HG02678 (cell line): ENCODE data around the gene EIF4E3.

Experiments used
- ATAC-seq: cut with Tn5 transposase; IDR thresholded peaks from one replicate; pipeline ENCODE4 v1.9.1; 2021; ENCODE audit warnings: mild to moderate bottlenecking, moderate library complexity; ENCODE audit not compliant: unreplicated experiment

Gene EIF4E3

DNA sequence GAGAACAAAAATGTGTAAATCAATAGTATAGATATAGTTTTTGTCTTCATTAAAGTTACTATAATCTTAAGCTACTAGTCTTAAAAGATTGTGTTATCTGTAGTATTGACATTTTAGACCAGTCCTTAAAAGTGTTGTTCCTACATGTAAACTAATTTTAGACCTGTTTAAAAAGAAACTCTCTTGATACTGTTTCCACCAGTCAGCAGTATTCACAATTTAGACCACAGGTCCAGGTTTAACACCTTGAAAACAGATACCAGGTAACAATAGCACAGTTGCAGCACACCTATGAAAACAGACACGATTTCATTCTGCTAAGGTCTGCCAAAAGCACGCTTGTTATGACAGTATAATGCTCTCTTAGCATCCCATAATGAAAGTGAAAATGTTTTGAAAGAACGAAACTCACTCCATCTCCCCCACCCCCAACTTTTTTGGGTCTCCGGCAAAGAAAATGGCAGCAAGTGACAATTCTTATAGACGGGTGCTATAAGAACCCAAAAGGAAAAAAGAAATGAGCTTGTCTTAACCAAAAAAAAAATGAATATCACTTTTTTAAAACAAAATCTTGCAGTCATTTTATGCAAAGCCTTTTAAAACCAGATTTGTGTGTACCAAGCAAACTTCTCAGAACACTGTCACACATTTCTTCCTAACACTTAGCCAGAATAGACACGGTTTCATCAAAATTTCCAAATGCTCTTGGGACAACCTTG, 1.6 kb downstream of the EIF4E3 start:
- ATAC-seq: peak; percentile 45

DNA sequence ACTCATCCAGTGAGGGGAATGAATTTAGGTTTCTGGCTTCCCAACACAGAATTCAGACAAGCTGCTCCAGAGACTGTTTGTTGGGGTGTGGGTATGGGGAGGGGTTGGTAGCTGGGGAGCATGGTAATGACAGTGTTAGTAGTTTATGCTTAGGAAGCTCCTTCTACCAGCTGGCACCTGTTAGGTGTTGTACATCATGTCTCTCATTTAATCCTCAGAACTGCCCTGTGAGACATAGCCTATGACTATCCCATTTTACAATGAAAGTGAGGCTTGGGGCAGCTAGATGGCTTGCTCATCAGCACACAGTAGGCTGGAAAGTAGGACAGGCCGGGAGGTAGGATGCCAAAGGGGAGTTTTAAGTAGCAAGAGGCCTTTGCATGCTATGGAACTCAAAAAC, 2.5 kb downstream of the EIF4E3 start:
- no peak for ATAC-seq

DNA sequence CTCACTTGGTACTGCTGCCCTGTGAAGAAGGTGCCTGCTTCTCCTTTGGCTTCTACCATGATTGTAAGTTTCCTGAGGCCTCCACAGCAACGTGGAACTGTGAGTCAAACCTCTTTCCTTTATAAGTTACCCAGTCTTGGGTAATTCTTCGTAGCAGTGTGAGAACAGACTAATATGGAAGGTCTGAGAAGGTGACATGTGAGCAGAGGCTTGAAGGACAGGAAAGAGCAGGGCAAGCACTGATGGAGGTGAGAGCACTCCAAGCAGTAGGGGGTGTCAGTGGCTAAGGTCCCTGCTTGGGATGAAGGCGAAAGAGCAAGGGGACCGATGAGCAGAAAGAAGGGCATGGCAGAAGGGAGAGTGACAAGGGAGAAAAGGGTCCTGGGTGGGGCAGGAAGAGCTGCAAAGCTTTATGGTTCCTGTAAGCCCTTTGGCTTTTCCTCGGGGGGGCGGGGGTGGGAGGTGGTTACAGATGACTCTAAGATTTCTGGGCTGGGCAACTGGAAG, 3.5 kb downstream of the EIF4E3 start:
- ATAC-seq: no peak

GRCh38 chr3:71721002-71721401, 4.2 kb downstream of the EIF4E3 start:
- no peak for ATAC-seq

DNA sequence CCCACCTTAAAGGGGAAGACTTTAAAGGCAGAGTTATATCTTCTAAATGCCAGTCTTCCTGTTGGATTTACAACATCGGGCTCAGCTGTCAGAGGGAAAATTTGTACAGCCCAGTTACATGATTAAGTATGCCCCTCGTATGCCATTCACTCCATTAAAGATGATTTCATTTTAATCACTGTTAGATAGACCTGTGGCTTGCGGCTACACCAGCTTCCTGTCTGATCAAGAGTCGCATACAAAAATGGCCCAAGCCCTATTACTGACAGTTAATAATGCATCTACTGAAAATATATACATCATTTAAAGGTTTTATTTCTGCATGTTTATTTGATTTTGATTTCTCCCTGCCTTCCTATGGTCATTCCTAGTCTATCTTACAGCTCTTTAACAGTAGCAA, 7.1 kb downstream of the EIF4E3 start:
- ATAC-seq: no peak

DNA sequence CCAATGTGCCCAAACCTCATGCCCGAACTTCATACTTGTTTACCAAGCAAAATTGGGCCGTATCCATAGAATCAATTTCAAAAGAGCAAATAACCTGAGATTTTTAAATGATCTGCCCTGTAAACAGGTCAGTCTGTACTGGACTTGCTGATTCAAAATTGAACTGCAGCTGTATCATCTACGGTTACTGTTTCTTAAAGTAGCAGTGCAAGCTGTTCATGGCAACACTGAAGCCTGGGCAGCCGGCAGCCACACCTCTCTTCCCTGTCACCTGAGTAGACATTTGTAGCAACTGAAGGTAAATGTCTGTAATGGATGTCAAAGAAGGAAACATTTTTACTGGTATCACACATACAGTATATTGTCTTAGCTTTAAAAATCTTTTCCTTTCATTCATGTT, 10.6 kb downstream of the EIF4E3 start:
- ATAC-seq: no peak

DNA sequence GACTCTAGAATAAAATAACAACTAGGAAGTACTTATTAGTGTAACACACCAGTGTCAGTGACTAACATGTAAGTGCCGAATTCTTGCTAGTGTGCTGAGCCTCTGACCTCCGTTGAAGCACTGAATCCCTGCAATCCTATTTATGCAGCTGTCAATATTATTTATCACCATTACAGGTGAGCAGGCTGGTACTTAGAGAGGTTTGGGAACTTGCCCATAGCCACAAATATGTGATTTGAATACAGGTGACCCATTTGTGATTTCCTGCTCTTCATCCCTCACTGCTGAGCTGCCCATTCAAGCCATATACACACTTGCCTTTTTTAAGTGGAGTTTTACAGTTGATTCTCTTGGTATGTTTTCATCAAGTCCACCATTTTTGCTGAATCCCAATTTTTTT, 12.2 kb downstream of the EIF4E3 start:
- no peak for ATAC-seq

GRCh38 chr3:71710906-71711494, 14.2 kb downstream of the EIF4E3 start:
- ATAC-seq: peak; percentile 73

DNA sequence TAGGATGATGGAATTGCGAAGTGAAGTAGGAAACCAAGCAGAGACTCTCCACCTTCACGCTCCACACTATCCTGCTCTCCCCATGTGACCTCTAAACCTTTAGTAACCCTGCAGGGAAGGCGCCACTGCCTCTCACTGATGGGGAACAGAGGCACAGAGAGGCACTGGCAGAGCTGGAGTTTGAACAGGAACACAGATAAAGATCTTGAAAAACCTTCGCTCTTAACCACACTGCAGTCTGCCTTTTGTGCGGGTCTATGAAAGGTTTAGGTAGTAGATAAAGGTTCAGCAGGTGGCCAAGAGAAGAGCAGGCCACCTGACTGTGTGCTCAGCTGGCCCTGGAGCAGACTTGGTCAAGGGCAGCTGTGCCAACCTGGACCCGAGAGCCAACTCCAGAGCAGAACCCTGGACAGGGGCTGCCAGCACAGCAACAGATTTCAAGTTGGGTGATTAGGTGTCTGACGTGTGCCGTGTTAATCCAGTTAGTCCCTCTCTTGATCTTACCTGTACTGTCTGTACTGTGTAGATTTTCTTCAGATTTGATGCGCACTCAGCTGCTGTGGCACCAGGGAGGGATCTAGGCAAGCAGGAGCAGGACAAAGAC, 15.2 kb downstream of the EIF4E3 start:
- ATAC-seq: no peak

- ATAC-seq: no peak
Observed at GRCh38 chr3:71708476-71709105, 16.6 kb downstream of the EIF4E3 start.

DNA sequence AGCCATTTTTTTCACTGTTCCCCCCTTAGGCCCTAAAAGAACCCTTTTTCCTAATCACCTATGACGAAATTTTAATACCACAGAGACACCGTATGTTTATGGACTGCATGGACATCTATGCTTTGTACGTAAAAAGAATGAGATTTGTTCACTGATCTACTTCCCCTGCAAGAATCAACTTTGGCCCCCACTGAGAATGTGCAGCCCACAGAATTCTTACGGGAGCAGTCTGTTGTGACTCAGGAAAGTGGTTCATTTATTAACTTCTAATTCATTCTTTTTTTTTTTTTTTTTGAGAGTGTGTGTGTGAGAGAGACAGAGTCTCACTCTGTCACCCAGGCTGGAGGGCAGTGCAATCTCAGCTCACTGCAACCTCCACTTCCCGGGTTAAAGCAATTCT, 17.6 kb downstream of the EIF4E3 start:
- ATAC-seq: no peak

- ATAC-seq: no peak
Observed at GRCh38 chr3:71705681-71706080, 19.5 kb downstream of the EIF4E3 start.

GRCh38 chr3:71704915-71705314, 20.3 kb downstream of the EIF4E3 start:
- no peak for ATAC-seq

GRCh38 chr3:71703797-71704196, 21.4 kb downstream of the EIF4E3 start:
- ATAC-seq: no peak

DNA sequence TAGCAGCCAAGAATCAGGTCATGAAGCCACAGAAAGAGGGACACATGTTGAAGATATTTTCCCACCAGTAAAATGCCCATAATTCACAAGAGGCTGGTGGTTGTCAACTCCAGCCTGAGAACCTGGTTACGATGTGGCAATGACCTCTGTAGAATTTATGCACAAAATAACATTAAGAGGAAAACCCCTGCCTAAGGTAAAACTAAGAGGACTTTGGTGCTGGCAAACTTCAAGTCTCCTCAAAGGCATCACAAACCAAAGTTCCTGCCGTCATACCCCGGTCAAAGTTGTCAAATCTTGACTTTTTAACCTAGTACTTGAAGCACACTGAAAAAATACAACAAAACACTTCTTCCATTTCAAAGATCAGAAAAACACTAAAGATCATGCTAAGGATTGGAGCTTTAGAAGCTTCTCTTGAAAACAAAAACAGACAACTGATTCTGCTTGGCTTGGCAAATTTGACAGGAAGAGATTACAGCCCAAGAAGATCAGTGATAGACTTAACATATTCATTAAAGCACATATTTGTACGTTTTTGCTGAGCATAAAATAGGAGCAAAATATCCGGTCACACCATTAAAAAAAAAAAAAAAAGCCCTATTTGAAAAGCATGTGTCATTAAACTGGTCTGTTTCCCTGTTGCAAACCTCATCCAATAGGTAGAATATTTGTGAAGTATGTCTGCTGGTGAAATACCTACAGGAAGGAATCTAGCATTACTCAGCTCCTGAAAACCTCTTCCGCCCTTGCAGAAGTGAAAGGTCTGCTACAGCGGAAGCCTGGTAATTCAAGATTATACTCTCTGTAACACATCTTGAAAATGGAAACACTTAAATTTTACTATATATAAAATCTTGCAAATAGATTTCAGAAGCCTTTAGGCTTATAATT, 22.8 kb downstream of the EIF4E3 start:
- no peak for ATAC-seq

DNA sequence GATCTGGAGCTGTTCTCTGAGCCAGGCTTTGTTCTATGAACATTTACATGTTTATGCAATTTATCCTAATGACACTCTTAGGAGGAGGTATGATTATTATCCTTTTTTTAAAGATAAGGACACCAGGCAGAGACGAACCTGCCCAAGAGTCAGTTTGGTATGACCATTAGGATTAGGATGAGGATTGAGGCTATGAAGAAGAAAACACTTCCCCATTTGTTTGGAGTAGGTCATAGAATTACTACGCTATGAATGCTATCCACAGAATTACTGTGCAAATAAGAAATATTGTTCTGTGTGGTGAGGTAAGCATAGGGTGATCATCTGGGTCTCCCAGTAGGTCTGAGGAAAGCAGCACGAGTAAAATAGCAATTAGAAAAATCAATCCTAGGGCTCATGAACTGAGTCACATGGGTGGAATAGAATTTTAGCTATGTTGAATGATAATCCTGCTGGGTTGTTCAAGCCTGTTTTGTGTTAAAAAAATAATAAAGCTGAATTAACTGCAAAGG, 23.9 kb downstream of the EIF4E3 start:
- no peak for ATAC-seq

DNA sequence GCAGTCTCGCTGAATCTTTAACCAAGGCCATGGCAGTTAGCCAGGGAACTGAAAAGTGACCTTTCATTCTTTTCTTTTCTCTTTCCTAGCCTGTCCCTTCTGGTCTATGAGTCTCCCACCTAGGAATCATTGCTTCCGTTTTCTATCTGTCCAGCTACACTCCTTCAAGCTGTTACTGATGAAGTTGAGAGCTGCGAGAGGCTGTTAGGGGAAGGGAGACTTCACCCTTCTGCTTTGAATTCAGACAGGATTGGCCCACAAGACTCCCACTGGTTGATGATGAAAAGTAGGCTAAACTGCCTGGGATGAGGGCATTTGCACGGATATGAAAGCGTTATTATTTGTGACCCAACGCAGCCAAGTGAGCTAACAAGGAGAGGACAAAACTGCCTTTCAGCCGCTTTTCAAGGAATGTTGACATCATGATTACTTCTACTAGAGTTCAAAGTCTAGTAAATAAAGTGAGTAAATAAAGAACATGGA, 30.2 kb downstream of the EIF4E3 start:
- no peak for ATAC-seq

DNA sequence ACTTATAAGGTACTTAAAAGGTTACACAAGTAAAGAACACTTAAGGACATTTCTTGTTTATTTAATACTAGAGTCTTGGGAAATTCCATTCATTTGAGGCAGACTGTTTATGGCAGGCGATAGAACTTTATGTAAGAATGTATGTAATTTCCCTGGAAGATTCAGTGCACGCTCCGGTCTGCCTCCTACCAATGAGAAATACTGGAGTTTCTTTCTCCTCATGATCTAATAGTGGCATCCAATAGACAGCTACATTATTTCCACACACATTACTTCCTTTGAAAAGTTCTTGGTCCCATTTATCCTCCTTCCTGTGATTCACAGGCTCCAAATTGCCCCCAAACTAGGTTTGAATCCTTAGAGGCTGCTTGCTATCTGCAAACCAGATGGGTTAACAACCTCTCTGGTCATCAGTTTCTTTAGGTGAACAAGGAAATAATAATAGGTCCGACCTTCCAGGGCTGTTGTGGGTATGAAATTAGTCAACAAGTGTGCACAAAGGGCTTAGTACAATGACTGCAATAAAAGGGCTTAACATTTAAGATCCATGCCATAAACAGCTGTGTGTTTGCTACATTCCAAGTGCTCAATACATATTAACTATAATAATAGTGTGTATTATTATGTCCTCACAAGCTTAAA, 30.7 kb downstream of the EIF4E3 start:
- no peak for ATAC-seq

DNA sequence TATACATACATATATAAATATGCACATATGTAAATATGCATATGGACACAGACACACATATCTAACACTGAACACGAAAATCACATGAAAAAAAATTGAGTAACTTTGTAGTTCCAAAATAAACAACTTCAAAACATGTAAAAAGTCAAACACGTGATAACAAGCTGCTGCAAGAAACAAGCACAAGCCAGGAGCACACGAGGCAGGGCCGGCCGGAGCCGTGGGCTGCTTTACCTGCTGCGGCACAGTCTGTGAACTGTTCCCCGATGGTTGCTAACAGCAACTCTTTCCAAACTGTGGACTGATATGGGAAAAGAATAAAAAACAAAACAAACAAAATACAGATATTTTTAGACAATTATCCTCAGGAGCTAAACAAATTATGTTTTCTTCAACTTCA, 31.6 kb downstream of the EIF4E3 start:
- no peak for ATAC-seq

DNA sequence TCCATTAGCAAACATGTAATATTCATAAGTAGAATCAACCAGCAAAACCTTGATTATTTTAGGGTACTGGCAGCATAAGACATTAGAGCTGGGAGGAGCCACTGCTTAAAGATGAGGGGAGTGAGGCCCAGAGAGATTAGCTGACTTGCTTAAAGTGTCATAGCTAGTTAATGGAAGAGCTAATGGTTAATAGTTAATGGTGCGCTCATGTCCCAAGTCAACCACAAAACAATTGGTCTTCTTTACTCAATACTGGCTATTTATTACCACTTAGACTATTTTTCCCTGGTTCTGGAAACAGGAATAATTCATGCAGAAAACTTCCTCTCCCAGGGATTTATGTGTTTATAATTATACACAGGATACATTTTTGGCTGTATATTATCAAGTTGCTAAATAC, 33.1 kb downstream of the EIF4E3 start:
- no peak for ATAC-seq
